ENCODE measurements around the gene SLC48A1. TPM values are rescaled to one million over a fixed set of nuclear protein-coding genes. Genes with fewer than 3 reads are reported as not detected.

The SLC48A1 gene
- polyA plus RNA-seq, 3 donors = 9.4 to 19.6 (median 15.8) TPM

DNA sequence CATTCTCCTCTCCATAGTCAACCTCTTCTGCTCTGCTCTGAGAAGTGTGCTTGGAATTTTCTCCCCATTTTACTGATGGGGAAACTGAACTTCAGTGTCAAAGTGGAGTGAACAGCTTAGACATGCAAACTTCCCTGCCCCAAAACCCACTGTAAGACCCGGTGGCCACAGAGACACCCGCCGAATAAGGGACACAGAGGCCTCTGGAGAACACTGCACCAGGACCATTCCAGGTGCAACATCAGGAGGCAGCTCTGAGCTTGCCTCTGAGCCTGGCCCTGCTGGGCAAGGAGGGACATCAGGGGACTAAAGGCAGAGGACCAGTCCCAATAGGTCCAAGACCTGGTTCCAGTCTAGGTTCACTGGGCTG lies 45.0 kb downstream of the SLC48A1 start:
- Histone ChIP-seq H3K4me2 (replicated peaks; ENCODE audit: extremely low read depth, low read length, poor library complexity, severe bottlenecking) (peak overlapping the region; percentile 92), H3K27me3 (ENCODE audit: control insufficient read depth in 2 of 2, insufficient read depth in 2 of 2, low read length in 2 of 2) (no peaks in the 10 kb centered on the region), H3K79me2 (ENCODE audit: insufficient read depth, low read length) (peaks cover 73% of the 10 kb centered on the region), H3K4me1 (ENCODE audit: control insufficient read depth in 1 of 2, insufficient read depth in 2 of 2, low read length in 2 of 2) (peaks cover 89 to 91% of the 10 kb centered on the region in 2 donors), H3K27ac (ENCODE audit: low read depth in 1 of 2, low read length in 2 of 2) (peak overlapping the region; percentile 60 to 77), H3K9ac (ENCODE audit: insufficient read depth, low read length, poor library complexity, severe bottlenecking) (peak overlapping the region; percentile 79), H3K9me3 (replicated peaks in 1 of 2; ENCODE audit: control insufficient read depth in 1 of 2, insufficient read depth in 1 of 2, low read length in 2 of 2) (no peaks in the 10 kb centered on the region), H3K4me3 (replicated peaks in 1 of 3; ENCODE audit: low read depth in 2 of 3, low read length in 3 of 3) (peak overlapping the region in 2 of 3 experiments; percentile 58 to 82), H4K20me1 (ENCODE audit: insufficient read depth, low read length) (peaks cover 24% of the 10 kb centered on the region), H2AFZ (ENCODE audit: insufficient read depth, low read depth, low read length, poor library complexity, severe bottlenecking) (peak overlapping the region; percentile 63), H3K36me3 (replicated peaks in 1 of 2; ENCODE audit: control insufficient read depth in 1 of 2, insufficient read depth in 2 of 2, low read length in 2 of 2) (no peaks in the 10 kb centered on the region)
- Mint-ChIP-seq H3K27ac (peak overlapping the region in 6 of 7 donors; percentile 46 to 95 (median 84)), H3K36me3 (peaks cover 8 to 10% of the 10 kb centered on the region in 2 donors), H3K4me3 (peak overlapping the region; percentile 83 to 87), H3K27me3 (ENCODE audit: low read depth in 3 of 3) (no peaks in the 10 kb centered on the region), H3K4me1 (peaks cover 84% of the 10 kb centered on the region), H3K9me3 (peaks cover 0 to 3% (median 0%) of the 10 kb centered on the region in 7 donors)
- intact Hi-C loops (cut with micrococcal nuclease) = loop anchor here (5.0 to 10.0 kb wide), 2 partner anchors 87 to 111 kb away; partner anchors contain the start of genes RPAP3 (in 1 of the 2) and VDR (in 1 of the 2)
- 39% methylated on average over 3 of the region's 3 CpGs for WGBS (ENCODE audit: insufficient coverage)
- TF ChIP-seq, protein P1, sequence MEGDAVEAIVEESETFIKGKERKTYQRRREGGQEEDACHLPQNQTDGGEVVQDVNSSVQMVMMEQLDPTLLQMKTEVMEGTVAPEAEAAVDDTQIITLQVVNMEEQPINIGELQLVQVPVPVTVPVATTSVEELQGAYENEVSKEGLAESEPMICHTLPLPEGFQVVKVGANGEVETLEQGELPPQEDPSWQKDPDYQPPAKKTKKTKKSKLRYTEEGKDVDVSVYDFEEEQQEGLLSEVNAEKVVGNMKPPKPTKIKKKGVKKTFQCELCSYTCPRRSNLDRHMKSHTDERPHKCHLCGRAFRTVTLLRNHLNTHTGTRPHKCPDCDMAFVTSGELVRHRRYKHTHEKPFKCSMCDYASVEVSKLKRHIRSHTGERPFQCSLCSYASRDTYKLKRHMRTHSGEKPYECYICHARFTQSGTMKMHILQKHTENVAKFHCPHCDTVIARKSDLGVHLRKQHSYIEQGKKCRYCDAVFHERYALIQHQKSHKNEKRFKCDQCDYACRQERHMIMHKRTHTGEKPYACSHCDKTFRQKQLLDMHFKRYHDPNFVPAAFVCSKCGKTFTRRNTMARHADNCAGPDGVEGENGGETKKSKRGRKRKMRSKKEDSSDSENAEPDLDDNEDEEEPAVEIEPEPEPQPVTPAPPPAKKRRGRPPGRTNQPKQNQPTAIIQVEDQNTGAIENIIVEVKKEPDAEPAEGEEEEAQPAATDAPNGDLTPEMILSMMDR (IDR thresholded peaks at IDR 0.05) = no peak
- no peak for DNase-seq

GRCh38 chr12:47818467-47819137 lies 45.6 kb downstream of the SLC48A1 start:
- peaks cover 89 to 91% of the 10 kb centered on the region in 2 donors for H3K4me1 ChIP-seq (ENCODE audit: control insufficient read depth in 1 of 2, insufficient read depth in 2 of 2, low read length in 2 of 2)
- no peaks in the 10 kb centered on the region for H3K9me3 ChIP-seq (replicated peaks in 1 of 2; ENCODE audit: control insufficient read depth in 1 of 2, insufficient read depth in 1 of 2, low read length in 2 of 2)
- peak overlapping the region; percentile 92 for H3K4me2 ChIP-seq (replicated peaks; ENCODE audit: extremely low read depth, low read length, poor library complexity, severe bottlenecking)
- H3K27me3 ChIP-seq (ENCODE audit: control insufficient read depth in 2 of 2, insufficient read depth in 2 of 2, low read length in 2 of 2) = no peaks in the 10 kb centered on the region
- H2AFZ ChIP-seq (ENCODE audit: insufficient read depth, low read depth, low read length, poor library complexity, severe bottlenecking) = peak overlapping the region; percentile 63
- H3K36me3 Mint-ChIP-seq = peaks cover 8 to 10% of the 10 kb centered on the region in 2 donors
- peak overlapping the region; percentile 58 to 84 (median 82) for H3K4me3 ChIP-seq (replicated peaks in 1 of 3; ENCODE audit: low read depth in 2 of 3, low read length in 3 of 3)
- H3K4me1 Mint-ChIP-seq = peaks cover 86% of the 10 kb centered on the region
- DNase-seq = peak in 1 of 3 donors; percentile 29
- H3K4me3 Mint-ChIP-seq = peak overlapping the region; percentile 83 to 87
- H3K79me2 ChIP-seq (ENCODE audit: insufficient read depth, low read length) = peaks cover 68% of the 10 kb centered on the region
- H4K20me1 ChIP-seq (ENCODE audit: insufficient read depth, low read length) = peaks cover 24% of the 10 kb centered on the region
- intact Hi-C loops (cut with micrococcal nuclease) = loop anchor here (5.0 to 10.0 kb wide), 2 partner anchors 86 to 111 kb away; partner anchors contain the start of genes RPAP3 (in 1 of the 2) and VDR (in 1 of the 2)
- WGBS (ENCODE audit: insufficient coverage) = 9% methylated on average over 14 of the region's 23 CpGs
- no peaks in the 10 kb centered on the region for H3K27me3 Mint-ChIP-seq (ENCODE audit: low read depth in 3 of 3)
- peaks cover 0 to 3% (median 0%) of the 10 kb centered on the region in 7 donors for H3K9me3 Mint-ChIP-seq
- TF ChIP-seq, protein P1 (IDR thresholded peaks at IDR 0.05) = no peak
- peak overlapping the region; percentile 79 for H3K9ac ChIP-seq (ENCODE audit: insufficient read depth, low read length, poor library complexity, severe bottlenecking)
- no peaks in the 10 kb centered on the region for H3K36me3 ChIP-seq (replicated peaks in 1 of 2; ENCODE audit: control insufficient read depth in 1 of 2, insufficient read depth in 2 of 2, low read length in 2 of 2)
- H3K27ac ChIP-seq (ENCODE audit: low read depth in 1 of 2, low read length in 2 of 2) = peak overlapping the region; percentile 60 to 77
- H3K27ac Mint-ChIP-seq = peak overlapping the region; percentile 46 to 95 (median 86)

Measured in CD14-positive monocyte (primary cell).